LoVo (cell line): ENCODE results near the gene PLCE1.
A peak's percentile ranks its signal among the peaks of the same experiment; 100 is the strongest.

ENCODE experiments used
- DNase-seq: peaks from one replicate; pipeline ENCODE4 v3.0.0-alpha.2; 2016; ENCODE audit warnings: low spot score

PLCE1 gene

DNA sequence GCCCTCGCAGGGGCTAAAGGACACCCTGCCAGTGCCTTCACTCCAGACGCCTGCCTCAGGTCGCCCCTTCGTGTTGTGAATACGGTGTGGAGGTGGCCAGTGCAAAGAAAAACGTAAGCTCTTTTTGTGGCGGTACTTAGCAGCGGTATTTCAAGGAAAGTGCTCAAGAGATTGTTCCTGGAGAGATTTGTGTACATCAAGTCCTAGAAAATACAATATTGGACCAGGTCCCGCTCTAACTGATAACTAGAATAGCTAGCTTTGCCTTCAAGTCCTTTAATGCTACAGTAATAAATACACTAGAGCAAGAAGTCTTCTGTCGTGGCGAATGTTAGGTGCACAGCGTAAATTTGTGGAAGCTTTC, 689 bp downstream of the PLCE1 start:
- DNase-seq = no peak

DNA sequence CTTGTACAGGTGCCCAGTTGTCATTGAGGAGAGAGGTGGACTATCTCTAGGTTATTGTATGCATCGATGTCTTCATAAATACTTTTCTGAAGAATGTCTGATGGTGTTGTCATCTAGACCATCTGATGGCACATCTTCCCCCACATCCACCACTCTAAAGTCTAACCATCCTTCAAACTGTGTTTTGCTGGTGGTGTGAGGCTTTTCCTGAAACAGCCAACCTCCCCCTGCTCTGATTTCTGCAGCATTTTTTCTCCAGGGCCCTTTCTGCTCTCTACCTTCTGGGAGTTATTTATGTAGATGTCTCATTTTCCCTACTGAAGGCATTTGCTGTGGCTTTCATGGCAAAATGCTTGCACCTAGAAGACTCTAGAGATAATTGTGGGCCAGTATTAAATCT, 1.5 kb downstream of the PLCE1 start:
- DNase-seq = no peak

DNA sequence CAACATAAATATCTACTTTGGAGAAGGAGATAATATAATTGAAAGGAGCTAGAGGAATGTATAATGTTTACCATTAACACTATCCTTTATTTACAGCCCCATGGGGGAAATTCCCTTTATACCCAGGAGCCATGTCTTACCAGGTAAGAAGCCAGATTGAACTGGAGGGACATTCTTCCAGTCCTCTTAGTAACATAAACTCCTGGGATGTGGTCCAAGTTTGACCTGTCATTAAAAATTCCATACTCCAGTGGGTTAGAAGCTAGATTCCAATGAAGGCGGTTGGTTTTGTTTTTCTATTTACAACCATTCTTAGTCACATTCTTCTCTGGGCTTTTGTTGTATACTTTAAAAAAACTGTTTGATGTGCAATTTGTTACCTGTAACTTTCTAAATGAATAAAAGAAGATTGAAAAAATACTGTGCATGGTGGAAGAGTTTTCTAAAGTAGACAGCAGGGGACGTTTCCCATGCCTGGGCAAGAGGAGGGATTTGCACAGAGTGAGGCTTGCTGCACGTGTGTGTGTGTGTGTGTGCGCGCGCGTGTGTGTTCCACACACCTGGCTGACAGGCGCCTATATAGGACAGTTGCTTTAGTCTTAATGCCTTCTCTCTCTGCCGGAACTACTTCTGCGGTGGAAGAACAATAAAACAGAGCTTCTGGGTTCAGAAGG, 2.0 kb downstream of the PLCE1 start:
- DNase-seq = peak; percentile 61

DNA sequence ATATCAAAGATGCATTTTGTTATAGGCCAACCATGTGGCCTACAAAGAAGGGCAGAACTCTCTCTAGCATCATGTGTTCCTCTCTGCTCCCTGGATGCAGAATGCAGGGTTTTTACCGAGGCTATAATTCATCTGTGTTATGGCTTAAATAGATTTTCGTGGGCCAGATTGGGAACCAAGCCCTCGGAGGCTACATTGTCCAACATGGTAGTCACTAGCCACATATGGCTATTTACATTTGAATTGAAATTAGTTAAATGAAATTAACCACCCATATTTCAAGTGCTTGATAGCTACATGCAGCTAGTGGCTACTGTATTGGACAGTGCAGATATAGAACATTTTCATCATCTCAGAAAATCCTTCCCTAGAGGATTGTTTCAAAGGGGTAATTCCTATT, 2.8 kb downstream of the PLCE1 start:
- no peak for DNase-seq

DNA sequence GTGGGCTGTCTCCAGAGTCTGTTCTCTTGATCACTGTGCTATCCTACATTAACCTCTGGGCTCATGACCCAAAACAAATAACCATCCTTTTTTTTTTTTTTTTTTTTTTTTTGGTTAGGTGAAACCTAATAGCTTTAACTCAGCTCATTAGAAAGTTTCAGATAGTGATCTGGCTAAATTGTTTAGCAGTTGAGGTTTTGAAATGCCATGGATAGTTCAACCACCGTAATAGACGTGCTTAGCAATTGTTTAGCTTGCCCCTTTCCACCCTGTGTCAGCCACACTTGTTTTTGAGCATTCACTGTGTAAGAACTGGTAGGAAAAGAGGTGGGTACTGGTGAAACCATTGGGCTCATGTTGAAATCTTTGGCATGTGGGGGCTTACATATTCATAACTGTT, 3.8 kb downstream of the PLCE1 start:
- DNase-seq = no peak

DNA sequence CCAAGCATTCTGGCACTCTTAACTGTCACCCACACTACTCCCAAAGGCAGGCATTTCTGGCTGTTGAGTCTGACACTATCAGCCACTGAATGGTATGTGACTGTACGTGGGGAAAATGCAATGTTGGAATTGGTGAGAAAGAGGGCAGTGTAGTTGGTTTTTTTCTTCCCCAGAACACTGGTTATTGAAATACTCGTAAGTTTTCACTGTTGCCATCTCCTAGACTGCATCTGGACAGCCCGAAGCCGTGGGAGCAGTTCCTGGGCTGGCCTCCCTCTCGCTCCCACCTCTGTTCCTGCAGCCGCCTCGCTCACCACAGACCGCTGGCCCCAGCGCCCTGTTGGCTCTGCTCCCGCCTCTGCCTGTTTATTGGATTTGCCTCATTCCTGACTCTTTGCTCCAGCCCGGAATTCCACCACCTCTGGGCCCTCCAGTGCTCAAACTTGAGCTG, 5.7 kb downstream of the PLCE1 start:
- no peak for DNase-seq

DNA sequence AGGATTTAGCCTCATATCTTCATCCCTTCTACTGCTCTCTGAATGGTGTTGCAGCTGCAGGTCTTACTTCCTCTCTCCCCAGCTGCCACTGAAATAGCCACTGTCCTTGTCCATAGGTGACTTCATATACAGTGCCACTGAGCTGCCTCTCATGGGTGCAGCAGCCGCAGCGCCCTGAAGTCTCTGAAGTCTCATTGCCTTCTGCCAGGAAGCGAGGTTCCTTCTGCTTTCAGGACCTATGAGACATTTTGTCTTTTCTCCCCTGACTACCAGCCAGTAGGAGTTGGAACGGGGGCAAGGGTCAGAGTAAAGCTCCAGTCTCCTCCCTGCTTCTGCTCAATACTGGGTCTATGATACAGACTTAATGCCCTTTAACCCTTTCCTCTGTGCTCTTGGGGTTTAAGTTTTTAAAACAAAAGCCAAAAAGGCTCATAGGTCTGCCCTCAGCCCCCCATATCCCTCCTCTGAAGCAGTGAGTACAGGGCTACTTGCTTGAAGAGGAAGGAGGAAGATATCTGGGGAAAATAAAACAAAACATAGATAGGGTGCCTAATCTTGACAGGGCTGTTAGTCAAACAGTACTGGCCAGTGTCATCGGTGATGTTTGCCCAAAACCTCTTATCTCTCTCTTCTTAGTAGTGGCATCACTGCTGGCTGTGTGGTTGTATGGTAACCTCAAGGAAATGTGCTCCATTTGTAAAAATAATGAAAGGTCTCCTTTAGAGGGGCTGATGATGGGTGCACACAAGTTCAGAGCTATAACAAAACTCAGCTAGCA, 7.1 kb downstream of the PLCE1 start:
- no peak for DNase-seq

DNA sequence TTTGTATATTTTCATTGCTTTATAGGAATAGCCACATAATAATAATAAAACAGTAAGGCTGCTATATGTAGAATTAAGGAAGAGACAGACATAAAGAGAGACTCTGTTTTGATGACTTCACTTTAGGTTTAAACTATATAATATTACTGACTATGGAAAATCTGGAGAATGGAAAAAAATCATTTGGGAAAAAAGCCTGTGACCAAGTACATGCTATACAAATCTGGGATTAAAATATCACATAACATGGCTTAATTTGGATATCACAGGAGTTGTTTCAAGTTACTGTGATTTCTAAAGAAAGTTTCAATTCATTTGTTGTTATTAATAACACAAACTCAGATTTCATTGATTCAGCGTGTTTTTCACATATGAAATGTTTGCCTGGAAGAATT, 7.7 kb downstream of the PLCE1 start:
- no peak for DNase-seq

DNA sequence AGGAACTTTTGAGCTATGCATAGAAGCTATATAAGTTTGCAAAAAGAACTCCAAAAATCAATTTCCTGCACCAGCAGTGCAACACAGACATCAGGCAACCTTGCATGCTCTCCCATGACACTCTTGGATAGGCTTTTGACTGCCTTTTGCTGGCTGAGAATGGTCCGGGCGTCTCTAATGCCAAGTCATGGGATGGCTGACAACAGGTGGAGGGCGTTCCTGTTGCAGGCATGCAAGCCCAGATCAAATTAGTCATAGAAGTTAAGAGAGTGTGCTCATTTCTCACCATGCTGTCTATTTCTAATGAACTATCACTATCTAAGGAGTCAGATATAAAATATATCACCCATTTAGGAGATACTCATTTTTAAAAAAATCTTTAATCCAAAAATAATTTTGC, 8.4 kb downstream of the PLCE1 start:
- DNase-seq = no peak

DNA sequence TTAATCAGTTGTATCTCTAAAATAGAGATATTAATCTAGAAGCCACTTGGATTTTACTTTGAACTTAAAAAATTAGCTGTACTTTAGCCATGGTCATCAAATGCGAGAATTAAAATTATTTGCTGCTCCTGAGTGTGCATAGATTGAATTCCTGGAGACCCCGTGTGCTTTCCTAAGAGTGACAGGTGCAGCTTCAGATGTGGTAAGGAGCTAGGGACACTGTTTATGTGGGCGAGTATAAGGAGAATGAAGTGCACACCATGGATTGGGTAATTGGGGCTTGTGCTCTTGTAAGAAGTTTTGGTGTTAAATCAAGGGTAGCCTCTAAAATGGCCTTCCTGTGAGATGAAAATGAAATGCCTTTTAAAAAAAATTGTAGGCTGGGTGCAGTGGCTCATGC, 9.8 kb downstream of the PLCE1 start:
- no peak for DNase-seq

DNA sequence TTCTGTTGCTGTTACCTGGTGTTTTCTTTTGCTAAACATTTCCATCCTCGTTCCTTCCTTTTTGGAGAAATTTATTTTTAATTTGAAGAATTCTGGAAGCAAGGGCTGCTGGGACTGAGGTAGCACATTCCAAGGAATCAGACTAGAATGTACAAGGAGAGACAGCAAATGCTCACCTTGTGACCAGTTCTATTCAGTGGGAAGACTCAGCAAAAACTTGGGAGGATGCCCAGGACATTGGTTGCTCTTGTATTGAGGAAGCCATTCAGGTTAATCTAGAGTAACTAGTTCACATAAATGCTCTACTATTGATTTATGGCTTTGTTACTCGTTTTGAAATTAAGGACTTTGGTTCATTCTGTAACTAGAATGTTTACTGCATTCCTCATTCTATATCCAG, 11.3 kb downstream of the PLCE1 start:
- no peak for DNase-seq

DNA sequence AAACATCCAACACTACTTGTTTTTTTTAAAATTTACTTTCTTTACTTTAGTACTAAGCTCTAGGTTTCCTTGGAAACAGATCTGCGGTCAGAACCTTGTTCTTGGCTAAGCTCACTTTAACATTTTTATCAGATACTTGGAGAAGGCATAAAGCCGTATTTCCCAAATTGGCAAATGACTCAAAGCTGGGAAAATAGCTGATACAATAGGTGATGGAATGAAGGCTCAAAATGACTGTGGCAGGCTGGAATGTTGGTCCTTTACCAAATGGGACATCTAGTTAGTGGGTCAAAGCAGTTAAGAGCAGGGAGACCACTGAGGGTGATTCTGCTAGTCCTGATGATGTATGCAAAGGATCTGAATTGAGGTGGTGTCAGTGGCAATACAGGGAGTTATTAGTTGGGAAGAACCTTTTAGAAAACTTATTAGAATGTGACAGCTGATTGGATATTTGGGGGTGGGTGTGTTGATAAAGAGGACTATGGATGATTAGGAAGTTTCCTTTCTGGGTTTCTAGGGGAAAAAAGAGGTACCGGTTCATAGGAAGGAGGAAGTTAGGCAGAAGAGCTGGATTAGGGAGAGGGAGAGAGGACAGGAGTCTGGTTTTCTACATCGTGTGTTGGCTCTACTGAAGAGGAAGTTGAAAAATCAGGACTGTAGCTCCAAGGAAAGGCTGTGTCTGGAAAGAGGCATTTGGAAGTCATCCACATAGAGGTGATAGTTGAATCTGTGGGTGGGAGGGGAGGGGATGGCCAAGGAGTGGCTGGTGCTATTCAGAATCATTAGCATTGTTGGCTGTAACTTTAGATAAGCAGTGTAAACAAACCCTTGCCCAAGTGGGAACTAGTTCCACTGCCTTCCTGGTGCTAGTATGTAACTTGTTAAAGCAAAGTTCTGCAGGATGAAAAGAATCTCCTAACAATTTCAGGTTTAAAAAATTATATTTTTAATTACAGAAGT, 13.1 kb downstream of the PLCE1 start:
- peak; percentile 83 for DNase-seq

DNA sequence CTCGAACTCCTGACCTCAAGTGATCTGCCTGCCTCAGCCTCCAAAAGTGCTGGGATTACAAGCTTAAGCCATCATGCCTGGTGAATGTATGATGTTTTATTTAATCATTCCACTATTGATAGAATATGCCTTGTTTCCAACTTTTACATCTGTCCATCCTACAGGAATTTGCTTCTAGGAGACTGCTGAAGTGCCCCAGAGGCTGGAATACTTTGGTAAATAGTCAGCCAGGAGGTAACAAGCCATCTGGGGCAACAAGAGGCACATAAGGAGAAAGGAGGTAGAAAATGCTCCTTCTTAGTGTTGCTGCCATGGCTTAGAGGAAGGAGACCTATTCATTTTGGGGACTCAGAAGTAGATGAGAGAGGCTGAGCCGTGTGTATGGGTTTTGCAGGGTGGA, 14.8 kb downstream of the PLCE1 start:
- DNase-seq = no peak

DNA sequence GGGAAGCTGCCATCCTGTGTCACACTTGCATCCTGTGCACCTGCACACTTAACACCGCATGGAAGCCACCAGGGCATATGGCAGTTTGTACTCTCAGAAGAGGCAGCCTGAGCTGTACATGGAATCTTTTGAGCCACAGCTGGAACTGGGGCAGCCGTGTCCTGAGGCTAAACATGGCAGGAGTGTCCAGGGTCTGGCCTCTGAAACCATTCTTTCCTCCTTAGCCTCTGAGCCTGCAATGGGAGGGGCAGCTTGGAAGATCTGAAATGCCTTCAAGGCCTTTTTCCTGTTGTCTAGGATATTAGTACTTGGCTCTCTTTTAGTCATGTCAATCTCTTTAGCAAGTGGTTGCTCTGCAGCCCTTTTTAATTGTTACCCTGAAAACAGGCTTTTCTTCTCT, 16.4 kb downstream of the PLCE1 start:
- DNase-seq = no peak

DNA sequence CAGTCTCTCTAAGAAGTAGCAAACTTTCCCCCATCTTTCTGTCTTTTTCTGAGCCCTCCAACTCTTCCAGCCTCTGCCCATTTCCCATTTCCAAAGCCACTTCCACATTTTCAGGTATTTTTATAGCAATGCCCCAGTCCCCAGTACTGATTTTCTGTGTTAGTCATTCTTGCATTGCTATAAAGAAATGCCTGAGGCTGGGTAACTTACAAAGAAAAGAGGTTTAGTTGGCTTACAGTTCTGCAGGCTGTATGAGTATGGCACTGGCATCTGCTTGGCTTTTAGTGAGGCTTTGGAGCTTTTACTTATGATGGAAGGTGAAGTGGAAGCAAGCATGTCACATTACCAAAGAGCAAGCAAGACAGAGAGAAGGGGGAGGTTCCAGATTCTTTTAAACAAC, 17.2 kb downstream of the PLCE1 start:
- DNase-seq = no peak

DNA sequence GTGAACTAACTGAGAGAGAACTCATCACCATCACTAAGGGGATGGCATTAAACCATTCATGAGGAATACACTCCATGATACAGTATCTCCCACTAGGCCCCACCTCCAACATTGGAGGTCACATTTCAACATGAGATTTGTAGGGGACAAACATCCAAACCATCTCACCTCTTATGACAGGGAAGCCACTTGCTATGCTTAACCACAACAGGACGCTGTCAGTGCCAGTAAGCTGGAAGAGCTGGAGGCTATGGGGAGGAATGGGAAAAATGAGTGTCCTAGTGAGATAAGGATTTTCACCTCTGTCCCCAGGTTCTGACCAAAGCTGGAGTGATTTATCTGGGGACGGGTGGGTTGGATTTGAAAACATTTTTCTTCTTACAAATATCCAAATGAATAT, 17.6 kb downstream of the PLCE1 start:
- DNase-seq = no peak

DNA sequence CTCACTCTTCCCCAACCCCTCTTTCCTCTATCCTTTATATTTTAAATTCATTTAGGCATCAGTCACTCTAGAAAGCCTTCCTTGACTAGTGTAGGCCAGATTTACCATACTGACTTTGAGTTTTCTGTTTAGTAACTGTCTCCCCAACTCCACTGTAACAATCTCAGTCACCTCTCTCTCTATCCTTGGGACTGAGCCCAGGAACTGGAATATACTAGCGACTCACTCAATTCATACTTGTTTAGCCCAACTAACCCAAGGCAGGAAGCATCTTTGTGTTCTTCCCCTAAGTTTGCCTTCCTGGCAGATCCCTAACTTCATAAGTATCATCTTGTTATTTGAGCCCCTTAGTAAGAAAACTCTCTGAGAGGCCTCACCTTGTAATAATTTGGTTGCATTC, 19.1 kb downstream of the PLCE1 start:
- no peak for DNase-seq

DNA sequence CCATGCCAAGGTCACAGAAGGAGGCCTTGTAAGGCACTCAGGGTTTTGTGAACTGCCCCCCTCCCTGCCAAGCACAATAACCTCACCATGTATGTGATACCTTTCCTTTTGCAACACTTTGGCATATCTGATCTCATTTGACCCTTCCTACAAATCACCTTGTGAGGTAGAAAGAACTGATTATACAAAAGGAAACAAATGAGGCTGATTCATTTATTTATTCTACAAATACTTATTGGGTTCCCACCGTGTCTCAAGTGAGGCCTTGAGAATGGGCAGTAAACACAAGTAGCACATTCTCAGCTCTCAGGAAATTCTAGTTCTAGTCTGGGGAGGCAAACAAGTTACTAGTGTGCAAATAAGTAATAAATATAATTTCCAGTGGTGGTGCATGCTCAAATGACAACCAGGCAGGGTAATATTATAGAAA, 19.6 kb downstream of the PLCE1 start:
- no peak for DNase-seq

DNA sequence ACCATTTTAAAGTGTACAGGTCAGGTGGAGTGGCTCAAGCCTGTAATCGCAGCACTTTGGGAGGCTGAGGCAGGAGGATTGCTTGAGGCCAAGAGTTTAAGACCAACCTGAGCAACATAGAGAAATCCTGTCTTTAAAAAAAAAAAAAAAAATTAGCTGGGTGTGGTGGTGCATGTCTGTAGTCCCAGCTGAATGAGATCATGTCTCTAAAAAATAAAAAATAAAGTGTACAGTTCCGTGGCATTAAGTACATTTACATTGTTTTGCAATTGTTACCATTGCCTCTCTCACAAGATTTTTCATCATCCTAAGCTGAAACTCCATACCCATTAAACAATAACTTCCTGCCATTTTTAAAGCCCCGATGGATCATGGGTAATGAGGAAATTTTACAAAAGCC, 20.6 kb downstream of the PLCE1 start:
- no peak for DNase-seq

DNA sequence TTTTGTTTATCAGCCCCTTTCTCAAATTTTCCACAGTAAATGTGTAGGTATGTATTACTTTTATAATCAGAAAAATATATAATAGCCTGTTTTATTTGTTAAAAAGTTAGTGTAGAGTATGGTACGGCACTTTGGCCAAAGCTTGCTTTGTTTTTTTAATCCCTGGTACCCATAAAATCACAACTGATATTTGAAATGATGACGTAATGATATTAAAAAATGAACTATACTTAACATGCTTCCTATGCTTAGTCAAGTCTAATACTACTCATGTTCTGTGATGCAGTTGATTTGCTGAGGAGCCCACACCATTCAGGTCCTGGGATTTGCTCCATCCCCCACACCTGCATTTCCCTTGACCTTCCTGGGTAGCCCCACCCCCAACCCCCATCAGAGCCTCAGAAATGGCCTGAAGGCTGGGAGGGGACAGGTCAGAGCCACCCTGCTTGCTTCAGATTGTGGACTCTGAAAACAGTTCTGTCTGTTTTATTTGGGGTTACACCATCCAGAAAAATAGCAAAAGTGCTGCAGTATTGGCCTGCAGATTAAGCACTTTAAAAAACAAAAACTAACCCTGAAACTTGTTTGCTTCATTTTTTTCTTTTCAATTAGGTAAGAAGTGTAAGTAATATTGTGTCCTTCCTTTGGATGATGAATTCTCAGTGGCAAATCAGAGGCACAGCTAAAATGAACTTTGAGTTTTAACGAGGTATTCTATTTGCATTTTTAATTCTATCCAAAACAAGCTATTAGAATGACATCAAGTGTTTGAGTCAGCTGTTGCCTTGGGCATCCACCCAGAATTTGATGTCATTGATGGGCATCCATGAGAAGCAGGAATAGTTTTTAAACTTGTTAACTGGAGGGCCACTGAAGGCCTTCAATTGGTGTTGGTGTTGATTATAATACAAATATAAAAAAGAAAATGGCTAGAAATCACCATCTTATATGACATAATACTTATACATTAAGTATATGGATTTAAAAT, 23.3 kb downstream of the PLCE1 start:
- no peak for DNase-seq

DNA sequence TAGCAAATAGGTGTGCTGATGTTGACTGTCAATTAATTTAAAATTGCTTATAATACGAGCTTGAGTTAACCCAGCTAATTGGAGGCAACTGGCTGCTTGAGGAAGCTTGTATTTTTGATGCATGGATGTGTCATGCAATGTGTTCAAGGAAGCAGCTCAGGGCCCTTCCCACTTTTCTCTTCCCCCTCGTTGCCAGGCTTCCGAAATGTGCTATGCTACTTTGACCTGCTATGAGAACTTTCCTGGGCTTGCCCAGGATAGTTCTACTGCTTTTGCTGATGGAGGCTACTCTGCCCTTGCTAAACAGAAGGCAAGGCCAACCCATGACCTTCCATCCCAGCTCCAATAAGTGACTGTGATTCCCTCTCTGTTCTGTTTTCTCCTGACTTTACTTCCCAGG, 24.4 kb downstream of the PLCE1 start:
- DNase-seq = no peak

DNA sequence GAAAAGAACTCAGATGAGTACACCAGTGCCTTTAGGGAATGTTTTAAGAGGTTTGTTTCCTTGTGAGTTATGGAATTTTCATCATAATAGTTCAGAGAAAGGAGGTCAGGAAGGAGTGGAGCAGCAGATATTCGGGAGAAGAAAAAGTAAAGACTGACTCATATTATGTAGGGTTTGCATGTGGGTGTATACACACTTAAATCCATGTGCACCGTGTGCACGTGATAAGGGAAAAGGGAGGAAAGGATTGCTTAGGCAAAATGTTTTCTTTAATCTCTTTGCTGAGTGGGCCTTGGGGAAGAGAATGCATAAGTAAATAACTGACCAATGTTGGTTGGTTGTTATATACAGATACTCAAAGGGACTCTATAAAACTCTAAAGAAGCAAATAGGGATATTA, 30.2 kb downstream of the PLCE1 start:
- DNase-seq = no peak
